HG02970 (cell line): ENCODE data around the gene AKAP6.

Experiments
- ATAC-seq: cut with Tn5 transposase; IDR thresholded peaks from one replicate; pipeline ENCODE4 v1.9.1; 2021; ENCODE audit warnings: mild to moderate bottlenecking, moderate library complexity, moderate number of reproducible peaks; ENCODE audit not compliant: unreplicated experiment, low FRiP score

AKAP6 gene

DNA sequence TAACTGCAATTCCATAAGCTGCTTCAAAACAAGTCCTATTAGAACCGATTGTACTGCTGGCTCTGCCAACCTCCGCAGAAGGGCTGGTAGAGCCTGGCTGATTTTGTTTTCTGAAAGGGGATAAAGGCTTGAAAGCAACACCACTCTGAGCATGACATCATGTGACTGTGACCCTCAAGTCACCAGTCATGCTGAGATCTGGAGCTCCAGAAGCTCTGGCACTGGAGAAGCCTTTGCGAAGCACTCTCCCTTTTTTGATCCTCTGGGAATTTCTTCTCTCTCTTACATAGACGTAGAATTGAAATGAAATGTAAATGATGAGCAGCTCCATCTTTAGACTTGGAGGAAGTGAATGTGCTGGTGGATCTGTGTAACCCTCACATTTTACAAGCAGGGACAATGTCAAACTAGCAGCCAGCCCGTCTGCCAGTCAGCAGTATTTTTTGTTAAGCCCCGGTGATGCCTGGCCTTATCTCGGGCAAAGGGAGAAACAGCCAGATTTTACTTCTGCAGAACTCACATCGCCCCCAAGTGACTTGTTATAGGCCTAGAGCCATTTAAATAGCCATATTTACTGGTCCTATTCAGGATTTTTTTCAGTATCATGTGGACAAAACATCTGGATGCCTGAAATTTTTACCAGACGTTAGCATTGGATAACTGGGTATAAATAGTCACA is 497.4 kb downstream of the AKAP6 start:
- ATAC-seq: no peak

- no peak for ATAC-seq
These were observed 498.4 kb downstream of the AKAP6 start for GRCh38 chr14:32827514-32827913.

DNA sequence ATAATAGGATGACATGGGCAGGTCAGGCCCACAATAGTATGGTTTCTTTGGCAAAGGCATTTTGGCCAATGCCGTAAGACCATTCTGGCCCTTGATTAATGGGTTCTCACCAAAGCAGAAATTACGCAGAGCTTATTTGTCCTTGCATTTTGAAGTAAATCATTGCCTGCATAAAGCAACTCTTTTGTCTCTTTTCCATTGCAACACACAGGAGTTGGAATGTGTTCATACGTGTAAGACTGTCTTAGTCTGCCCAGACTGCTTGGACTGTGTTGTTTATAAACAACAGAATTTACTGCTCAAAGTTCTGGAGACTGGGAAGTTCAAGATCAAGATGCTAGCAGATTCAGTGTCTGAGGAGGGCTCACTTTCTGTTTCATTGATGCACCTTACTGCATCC is 506.8 kb downstream of the AKAP6 start:
- ATAC-seq: no peak

DNA sequence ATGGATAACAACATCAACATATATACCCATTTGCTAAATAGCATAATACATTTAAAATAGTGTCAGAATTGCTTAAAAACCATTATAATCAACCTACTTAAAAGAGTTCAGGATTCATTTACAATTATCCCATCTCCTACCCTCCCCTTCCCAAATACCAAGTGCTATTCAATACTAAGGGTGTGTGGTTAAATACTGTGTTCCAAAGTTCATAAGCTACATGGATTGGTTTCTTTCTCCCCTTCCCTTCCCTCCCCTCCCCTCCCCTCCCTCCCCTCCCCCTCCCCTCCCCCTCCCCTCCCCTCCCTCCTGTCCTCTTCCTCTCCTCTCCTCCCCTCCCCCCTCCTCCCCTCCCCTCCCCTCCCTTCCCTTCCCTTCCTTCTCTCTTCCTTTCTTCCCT is 512.6 kb downstream of the AKAP6 start:
- no peak for ATAC-seq

- no peak for ATAC-seq
These were observed 517.8 kb downstream of the AKAP6 start for GRCh38 chr14:32846821-32847365.

- ATAC-seq: no peak
These were observed 518.8 kb downstream of the AKAP6 start for GRCh38 chr14:32847867-32848266.

DNA sequence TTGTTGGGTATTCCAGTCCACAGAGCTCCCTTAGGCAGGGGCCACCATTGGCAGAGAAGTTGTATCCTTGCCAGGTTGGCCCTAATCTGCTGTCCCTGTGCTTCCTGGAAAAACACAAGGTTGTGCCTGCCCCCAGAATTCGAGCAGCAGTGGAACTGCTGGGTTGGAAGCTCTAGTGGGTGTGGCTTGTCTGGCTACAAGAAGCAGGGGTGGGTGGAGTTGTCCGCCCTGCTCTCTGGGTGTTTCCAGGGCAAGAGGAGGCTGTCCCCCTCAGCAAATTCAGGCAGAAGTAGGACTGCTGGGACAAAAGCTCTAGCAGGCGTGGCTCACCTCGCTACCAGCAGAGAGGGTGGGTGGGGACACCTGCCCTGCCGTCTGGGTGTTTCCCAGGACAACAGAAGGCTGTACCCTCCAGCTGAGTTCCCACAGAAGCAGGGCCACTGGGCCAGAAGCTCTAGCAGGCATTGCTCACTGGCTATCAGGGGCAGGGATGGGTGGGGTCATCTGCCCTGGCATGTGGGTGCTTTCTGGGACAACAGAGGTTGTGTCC is 536.8 kb downstream of the AKAP6 start:
- no peak for ATAC-seq

DNA sequence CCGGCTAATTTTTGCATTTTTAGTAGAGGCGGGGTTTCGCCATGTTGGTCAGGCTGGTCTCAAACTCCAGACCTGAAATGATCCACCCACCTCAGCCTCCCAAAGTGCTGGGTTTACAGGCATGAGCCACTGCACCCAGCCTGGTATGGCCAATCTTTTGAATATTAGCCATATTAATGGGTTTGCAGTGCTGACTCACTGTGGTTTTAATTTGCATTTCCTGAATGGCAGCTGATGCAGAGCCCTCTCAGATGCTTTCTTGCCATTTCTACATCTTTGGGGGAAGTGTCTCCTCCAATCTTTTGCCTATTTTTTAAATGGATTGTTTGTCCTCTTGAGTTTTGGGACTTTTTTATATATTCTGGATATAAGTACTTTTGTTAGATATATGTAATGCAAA is 554.1 kb downstream of the AKAP6 start:
- no peak for ATAC-seq
